Stimulated activated CD4-positive, alpha-beta T cell treated with anti-CD3 and anti-CD28 coated beads, Interleukin-12 subunit alpha, Interleukin-12 subunit beta, amount 100 ng/mL, for 24 hours (primary cell): Measurements from ENCODE around the gene PTPRN2.

ENCODE experiments used
- DNase-seq, 2 experiments: peaks; one replicate each; pipeline ENCODE4 v3.0.0-alpha.2; 2020; ENCODE audit warnings: low read depth in 2 of 2

PTPRN2 gene

DNA sequence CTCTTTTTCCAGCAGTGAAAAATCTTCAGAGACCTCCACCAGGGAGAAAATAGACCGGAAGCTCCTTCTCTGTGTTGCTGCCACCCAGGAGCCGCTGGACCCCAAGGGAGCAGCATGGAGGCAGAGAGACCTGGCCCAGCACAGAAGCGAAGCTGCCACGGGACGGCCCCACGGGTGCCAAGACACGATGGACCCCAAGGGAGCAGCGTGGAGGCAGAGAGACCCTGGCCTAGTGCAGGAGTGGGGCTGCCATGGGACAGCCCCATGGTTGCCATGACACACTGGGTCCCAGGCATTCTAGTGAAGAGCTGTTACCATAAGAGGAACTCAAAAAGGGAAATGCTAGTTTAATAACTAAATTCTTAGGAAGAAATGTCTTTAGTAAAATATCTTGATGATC is 186.3 kb downstream of the PTPRN2 start:
- DNase-seq = no peak

DNA sequence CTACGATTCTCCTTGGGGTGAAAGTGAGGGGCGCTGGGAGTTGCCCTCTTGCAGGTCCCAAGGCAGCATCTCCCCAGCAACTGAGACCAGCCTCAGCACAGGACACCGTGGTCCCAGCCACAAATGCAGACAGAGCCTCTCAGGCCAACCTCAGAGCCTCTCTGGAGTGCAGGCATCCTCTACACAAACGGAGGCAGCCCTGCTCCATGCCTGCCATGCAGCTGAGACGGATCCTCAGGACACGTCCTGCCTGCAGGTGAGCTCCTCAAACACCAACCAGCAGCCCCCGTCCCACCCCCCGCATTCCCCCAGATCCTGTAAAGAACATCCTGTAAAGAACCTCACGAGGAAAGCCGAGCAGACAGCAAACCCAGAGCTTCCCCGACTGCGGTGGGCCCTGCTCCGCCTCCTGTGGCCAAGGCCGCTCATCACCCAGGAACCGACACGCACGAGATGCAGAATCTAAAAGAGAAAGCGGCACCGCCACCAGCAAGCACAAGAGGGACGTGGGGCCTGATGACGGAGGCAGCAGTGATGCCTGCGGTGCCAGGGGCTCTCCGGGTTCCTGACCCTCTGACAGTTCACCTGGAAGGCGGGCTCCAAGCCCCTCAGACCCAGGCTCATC is 186.9 kb downstream of the PTPRN2 start:
- DNase-seq = no peak

DNA sequence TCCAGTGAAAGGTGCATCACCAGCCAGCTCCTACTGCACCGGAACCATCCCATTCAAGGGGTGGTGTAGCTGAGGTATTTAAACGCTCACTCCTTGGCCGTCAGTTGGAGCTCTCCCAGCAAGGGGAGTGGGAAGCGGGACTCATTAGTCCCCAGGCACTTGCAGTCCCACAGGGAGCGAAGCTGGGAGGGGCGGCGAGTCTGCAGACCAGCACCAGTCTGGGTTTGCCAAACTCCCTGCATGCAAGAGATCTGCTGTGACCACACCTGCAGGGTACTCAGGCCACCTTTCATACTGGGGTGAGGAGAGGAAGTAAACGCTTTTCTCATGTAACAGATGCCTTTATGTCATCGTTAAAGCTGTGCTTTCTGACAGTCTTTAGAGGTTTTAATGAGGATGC is 187.9 kb downstream of the PTPRN2 start:
- DNase-seq = no peak

DNA sequence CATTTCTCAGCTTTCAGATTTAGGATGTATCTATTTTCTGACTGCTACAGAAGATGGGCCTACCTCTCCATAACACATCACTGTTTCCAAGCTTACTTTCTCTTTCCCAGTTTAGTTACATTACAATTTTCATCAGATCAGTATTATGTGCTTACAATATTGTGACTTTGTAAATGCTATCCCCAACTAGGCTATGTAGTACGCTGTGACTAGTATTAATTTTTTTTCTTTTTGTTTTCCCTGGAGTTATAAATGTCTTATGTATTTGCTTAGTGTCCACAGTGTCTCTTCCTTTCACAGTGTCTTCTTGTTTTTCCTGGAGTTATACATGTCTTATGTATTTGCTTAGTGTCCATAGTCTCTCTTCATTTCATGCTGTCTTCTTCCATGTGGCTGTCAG is 188.9 kb downstream of the PTPRN2 start:
- no peak for DNase-seq

- DNase-seq = no peak
These were observed 189.7 kb downstream of the PTPRN2 start for GRCh38 chr7:158397885-158398284.

DNA sequence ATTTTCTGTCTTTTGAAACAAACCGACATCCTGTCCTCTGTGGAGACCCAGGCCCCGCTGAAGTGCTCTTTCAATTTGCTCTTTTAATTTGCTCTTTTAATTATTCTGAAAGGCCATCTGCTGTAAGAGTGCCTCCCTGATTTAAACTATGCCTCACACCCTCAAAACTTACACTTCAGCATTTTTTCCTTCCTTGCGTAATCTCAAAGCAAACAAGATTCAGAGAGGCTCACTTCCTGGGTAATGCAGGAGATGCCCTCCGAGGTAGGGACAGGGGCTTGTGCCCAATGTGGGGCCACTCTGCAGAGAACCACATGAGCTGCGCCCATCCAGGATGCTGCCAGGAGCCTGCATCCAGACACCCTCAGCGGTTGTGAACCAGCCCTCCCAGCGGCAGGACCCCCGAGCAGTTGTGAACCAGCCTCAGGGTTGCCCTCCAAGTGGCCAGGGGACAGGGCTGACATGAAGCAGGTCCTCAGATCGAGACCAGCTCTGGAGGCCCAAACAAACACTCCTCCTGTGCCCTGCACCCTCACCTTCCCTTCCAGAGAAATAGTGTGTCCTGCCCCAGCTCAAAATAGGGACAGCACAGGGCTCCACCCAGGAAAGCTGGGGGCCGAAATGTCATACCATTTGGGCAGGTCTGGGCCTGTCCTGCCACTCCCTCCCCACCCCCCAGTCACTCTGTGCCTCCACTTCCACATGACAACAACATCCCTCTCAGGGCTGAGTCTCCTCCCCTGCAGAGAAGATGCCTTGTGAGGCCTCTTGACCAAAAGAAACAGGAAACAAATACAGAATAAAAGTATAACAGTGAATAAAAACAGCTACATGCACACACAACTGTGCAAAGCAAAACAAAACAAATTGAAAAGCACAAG is 190.4 kb downstream of the PTPRN2 start:
- DNase-seq = no peak

DNA sequence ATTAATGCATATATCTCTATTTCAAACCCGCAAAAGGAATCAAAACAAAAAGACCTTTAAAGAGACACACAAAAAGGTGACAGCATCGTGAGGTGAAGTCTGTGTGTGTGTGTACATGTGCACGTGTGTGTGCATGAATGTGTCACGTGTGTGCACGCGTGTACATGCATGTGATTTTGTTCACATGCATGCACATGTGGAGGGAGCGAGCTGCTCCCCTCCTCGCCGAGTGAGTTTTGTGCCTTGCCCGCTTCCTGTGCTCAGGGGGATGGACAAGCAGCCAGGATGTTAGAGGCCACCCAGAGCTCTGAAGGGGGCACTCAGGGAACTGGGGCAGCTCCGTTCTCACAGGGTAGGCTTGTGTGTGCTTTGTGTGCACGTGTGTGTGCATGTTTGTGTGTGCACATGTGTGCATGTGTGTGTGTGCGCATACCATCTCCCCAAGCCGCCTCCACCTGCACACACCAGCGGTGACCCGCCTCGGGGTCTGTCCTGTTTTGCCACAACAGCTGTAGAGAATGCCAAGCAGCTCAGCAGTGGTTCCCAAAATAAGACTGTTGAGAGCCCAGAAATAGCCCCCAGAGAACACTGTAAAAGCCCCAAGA is 191.2 kb downstream of the PTPRN2 start:
- no peak for DNase-seq

DNA sequence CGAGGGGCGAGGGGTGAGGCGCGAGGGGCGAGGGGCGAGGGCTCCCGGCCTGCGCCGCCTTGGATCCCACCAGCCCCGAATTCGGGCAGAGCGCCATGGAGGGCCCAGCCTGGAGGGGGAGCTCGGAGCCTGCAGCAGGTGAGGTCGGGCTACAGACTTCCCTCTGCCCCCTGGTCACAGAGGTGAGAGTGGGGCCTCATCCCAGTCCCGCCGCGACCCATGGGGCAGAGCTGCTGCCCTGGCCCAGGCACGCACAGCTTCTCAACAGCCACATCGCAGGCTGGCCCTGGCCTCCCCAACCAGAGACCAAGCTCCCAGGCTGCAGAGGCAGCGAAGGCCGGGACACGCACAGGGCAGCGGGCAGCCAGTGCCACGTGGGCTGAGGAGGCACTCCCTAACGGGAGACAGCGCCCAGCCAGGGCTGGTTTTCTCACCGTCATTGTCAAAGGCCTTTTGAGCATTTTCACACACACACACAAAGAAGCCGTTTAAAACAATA is 191.8 kb downstream of the PTPRN2 start:
- DNase-seq = no peak

DNA sequence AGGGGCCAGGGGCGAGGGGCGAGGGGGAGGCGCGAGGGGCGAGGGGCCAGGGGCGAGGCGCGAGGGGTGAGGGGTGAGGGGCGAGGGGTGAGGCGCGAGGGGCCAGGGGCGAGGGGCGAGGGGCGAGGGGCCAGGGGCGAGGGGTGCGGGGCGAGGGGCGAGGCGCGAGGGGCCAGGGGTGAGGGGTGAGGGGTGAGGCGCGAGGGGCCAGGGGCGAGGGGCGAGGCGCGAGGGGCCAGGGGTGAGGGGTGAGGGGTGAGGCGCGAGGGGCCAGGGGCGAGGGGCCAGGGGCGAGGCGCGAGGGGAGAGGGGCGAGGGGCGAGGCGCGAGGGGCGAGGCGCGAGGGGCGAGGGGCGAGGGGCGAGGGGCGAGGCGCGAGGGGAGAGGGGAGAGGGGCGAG is 192.3 kb downstream of the PTPRN2 start:
- no peak for DNase-seq

DNA sequence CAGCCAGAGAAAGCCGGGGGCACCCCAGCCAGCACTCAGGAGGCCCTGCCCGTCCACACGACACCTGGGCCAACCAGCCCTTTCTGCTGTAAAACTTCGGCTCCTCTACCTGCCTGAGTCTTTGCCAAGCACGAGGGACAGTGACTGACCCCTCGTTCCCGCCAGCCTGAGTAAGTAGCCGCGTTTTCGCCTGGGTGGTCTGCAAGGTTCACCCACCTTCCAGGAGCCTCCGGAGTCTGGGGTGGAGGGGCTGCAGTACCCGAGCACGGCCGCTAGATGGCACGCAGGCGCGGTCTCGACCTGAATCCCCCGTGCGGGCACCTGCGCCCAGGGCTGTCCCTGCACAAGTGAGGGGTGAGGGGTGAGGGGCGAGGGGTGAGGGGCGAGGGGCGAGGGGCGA is 192.7 kb downstream of the PTPRN2 start:
- peak in 1 of 2 experiments; percentile 28 for DNase-seq

DNA sequence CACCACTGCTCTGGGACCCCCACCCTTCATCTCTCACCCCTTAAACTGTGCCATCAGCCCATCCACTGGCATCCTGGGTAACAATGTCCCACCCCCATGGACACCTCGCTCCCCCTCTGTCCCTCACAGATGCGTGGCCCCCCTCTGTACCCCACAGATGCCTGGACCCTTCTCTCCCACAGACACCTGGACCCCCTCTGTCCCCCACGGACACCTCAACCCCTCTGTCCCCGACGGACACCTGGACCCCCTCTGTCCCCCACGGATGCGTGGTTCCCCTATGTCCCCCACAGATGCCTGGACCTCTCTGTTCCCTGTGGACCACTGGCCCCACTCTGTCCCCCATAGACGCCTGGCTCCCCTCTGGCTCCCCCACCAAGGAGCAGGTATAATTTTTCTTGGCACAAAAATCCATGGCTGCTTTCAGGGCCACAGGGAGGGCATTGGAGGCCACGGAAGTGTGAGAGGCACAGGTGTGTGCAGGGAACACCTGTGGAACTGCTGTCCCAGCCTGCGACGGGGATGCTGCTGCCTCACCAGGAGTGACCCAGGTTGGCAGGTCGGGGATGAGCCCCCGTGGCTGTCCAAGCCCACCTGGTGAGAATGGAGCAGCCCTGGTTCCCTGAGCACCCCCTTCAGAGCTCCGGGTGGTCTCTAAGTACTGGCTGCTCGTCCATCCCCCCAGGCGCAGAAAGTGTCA is 193.5 kb downstream of the PTPRN2 start:
- DNase-seq = no peak

DNA sequence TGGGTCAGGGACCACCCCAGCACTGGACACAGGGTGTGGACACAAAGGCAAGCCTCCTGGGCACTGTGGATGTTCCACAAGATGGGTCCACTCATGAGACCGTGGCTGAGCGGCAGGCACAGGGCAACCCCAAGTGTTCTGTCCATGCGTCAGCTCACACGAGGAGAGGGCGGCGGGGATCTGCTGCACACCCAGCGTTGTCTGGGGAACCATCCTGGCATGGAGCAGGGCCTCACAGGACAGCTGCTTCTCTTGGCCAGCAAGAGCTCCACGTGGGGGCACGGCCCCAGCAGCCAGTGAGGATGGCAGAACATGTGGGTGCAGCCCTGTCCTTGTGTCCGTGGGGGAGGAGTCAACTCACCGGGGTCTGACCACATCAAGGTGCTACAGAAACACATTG is 195.4 kb downstream of the PTPRN2 start:
- DNase-seq = no peak

- no peak for DNase-seq
These were observed 196.1 kb downstream of the PTPRN2 start for GRCh38 chr7:158391541-158391940.

DNA sequence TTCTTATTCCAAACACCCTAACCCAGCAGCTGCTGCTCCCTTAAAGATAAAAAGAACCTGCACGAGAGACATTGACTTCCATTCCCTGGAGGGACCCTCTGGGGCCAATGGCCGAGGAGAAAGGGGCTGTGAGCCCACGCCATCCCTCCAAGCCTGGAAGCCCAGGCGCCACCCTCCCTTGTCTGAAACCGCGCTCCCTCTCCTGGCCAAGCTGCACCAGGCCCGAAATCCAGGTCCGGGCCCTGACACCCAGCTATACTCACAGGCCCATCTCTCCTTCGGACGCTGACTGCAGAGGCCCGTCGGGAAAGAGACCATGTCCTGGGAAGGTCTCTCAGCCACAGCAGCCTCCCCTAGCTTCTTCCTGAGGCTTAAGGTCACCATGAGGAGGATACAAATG is 196.5 kb downstream of the PTPRN2 start:
- no peak for DNase-seq

GRCh38 chr7:158390460-158390859 is 197.2 kb downstream of the PTPRN2 start:
- DNase-seq = no peak

GRCh38 chr7:158389514-158390425 is 197.9 kb downstream of the PTPRN2 start:
- no peak for DNase-seq

- no peak for DNase-seq
These were observed 198.7 kb downstream of the PTPRN2 start for GRCh38 chr7:158388928-158389327.

DNA sequence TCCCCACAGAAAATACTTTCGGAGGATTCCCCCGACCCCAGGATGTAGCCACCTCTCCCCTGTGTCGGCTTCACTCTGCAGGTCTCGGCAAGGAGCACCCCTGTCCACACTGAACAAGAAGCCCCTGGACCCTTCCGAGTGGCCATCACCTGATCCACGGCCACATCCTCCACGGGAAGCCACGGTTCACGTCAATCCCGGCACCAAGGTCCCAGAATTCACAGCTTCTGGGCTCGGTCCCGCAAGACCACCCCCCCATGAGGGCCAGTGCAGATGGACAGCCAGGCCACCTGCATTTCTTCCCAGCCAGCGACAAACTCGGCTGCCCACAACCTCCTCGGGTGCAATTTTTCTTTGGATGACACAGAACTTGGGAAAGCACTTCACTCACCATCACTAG is 199.6 kb downstream of the PTPRN2 start:
- no peak for DNase-seq

GRCh38 chr7:158387546-158387891 is 200.1 kb downstream of the PTPRN2 start:
- no peak for DNase-seq

DNA sequence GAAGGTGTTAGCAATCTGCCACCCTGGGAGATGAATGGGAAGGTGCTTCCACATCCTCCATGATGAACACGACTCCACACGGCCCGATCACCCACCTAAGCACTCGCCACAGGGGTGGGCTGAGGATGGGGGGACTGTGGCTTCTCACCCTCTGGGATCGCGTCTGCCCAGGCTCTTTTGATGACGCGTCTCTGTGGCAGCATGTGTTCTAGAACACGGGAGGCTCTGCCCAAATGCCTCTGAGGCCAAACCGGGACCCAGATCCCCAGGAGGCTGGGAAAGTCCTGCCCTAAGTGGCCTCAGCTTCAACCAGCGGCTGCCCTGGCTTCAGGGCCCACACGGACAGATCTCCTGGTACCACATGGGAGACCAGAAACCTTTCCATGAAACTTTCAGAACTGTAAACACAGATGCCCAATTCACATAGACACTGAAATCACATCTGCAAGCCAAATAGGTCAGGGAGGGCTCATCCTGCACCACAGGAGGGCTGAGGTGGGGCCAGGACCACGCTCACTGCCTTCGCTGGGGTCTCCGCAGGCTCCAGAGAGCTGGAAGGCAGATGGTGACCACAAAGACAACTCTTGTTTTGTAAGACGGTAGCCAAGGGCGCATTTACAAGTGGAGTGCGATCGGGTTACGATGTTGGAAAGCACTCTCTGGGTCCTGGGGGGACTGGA is 200.6 kb downstream of the PTPRN2 start:
- DNase-seq = no peak

GRCh38 chr7:158386355-158386618 is 201.3 kb downstream of the PTPRN2 start:
- DNase-seq = no peak
